NCI-H2227 treated with DMSO at 0.1 percent for 48 hours (cell line): ENCODE results near the gene SMARCD2.
"Not testable (repeated sequence)": the region's sequence is repeated elsewhere in the genome, so short reads cannot be mapped to it uniquely, and the experiment has no call there.

Source experiments
- DNase-seq: peaks from one replicate; lab custom pipeline; 2025; lab: John Stamatoyannopoulos, UW

SMARCD2 gene

GRCh38 chr17:63842540-63843386, at the start of gene SMARCD2:
Gene SMARCD2, minus strand, starts transcription at chr17:63842685. Its CDS starts 11 bp downstream, at chr17:63842674.
- DNase-seq: peak; percentile 95

- not testable (repeated sequence) for DNase-seq
Measured at GRCh38 chr17:63889026-63889848, 46.8 kb upstream of the SMARCD2 start.

- DNase-seq: not testable (repeated sequence)
Measured at GRCh38 chr17:63885119-63885518, 42.6 kb upstream of the SMARCD2 start.

- DNase-seq: not testable (repeated sequence)
Measured at GRCh38 chr17:63882626-63883126, 40.2 kb upstream of the SMARCD2 start.

- no peak for DNase-seq
Measured at GRCh38 chr17:63881935-63882601, 39.6 kb upstream of the SMARCD2 start, which contains the start of gene GH2. Gene GH2, minus strand, starts transcription at chr17:63881944. Its CDS starts 143 bp downstream, at chr17:63881801.

GRCh38 chr17:63881337-63881736, 38.9 kb upstream of the SMARCD2 start:
- not testable (repeated sequence) for DNase-seq

GRCh38 chr17:63880706-63881105, 38.2 kb upstream of the SMARCD2 start:
- DNase-seq: no peak

- not testable (repeated sequence) for DNase-seq
Measured at GRCh38 chr17:63878413-63878812, 35.9 kb upstream of the SMARCD2 start.

GRCh38 chr17:63874693-63875092, 32.2 kb upstream of the SMARCD2 start:
- not testable (repeated sequence) for DNase-seq

- DNase-seq: not testable (repeated sequence)
Measured at GRCh38 chr17:63874061-63874626, 31.7 kb upstream of the SMARCD2 start.

- not testable (repeated sequence) for DNase-seq
Measured at GRCh38 chr17:63873577-63873976, 31.1 kb upstream of the SMARCD2 start, which contains the start of gene CSH2. Gene CSH2, minus strand, starts transcription at chr17:63873677. Its CDS starts 63 bp downstream, at chr17:63873614.

- DNase-seq: not testable (repeated sequence)
Measured at GRCh38 chr17:63871646-63872365, 29.3 kb upstream of the SMARCD2 start.

GRCh38 chr17:63870292-63870665, 27.8 kb upstream of the SMARCD2 start:
- DNase-seq: not testable (repeated sequence)

GRCh38 chr17:63869491-63870291, 27.2 kb upstream of the SMARCD2 start:
- DNase-seq: not testable (repeated sequence)

- not testable (repeated sequence) for DNase-seq
Measured at GRCh38 chr17:63866625-63867024, 24.1 kb upstream of the SMARCD2 start.

- no peak for DNase-seq
Measured at GRCh38 chr17:63859257-63859656, 16.8 kb upstream of the SMARCD2 start.

- not testable (repeated sequence) for DNase-seq
Measured at GRCh38 chr17:63856425-63856824, 13.9 kb upstream of the SMARCD2 start.

GRCh38 chr17:63855185-63855584, 12.7 kb upstream of the SMARCD2 start:
- no peak for DNase-seq

GRCh38 chr17:63854709-63855108, 12.2 kb upstream of the SMARCD2 start:
- no peak for DNase-seq

GRCh38 chr17:63853260-63853659, 10.8 kb upstream of the SMARCD2 start:
- no peak for DNase-seq
